ENCODE results near the gene MARCKS. TPM values are rescaled to one million over a fixed set of nuclear protein-coding genes. Genes with fewer than 3 reads are reported as not detected.

The MARCKS gene
- total and polyA plus RNA-seq, 10 of the 15 experiments (the other 5 are each of a cell fraction or from before 2014, with no cell fraction given): 29.0 to 164 (median 74.5) TPM

GRCh38 chr6:113888956-113889630, 31.9 kb downstream of the MARCKS start:
- no peaks in the 10 kb centered on the region for H4K20me1 ChIP-seq (ENCODE audit: control insufficient read depth, insufficient read depth)
- no peaks in the 10 kb centered on the region for H3K9me3 ChIP-seq (replicated peaks; ENCODE audit: control insufficient read depth, insufficient read depth, low read length)
- intact Hi-C loops (cut with micrococcal nuclease; ENCODE audit: unreplicated experiment): no loop called here
- in situ Hi-C loops (cut with MboI): loop anchor here (10.0 kb wide), 2 partner anchors 694 to 1114 kb away; no protein-coding TSS in a partner anchor
- no peaks in the 10 kb centered on the region for H3K27me3 ChIP-seq (replicated peaks in 1 of 2; ENCODE audit: control insufficient read depth in 2 of 2, insufficient read depth in 2 of 2, low read length in 1 of 2)
- CTCF ChIA-PET: interaction anchor here (1.4 to 1.5 kb wide), 3 partner anchors 18 to 583 kb away, joined by 3 to 5 read pairs (median 4); no protein-coding TSS in a partner anchor
- BruUV-seq (replicated peaks): no TSS peak
- 52% methylated on average over 3 of the region's 3 CpGs for WGBS (ENCODE audit: insufficient coverage, insufficient replicate concordance, low lambda C conversion rate, missing lambda C conversion rate)
- DNase-seq (ENCODE audit: low read depth, low spot score) (no peak), ATAC-seq (no peak), FAIRE-seq (no peak)
- SMC1A ChIA-PET (ENCODE audit: uncharacterized antibody, unreplicated experiment): interaction anchor here (0.5 to 4.1 kb wide), 6 partner anchors 9 to 583 kb away, joined by 3 to 14 read pairs (median 4); no protein-coding TSS in a partner anchor
- H3K36me3 ChIP-seq (ENCODE audit: control insufficient read depth in 2 of 2, insufficient read depth in 2 of 2, low read length in 1 of 2): no peaks in the 10 kb centered on the region
- no peaks in the 10 kb centered on the region for H3K4me1 ChIP-seq (ENCODE audit: control insufficient read depth, insufficient read depth, low read length)
- H3K79me2 ChIP-seq (ENCODE audit: control insufficient read depth, insufficient read depth, low read length): no peaks in the 10 kb centered on the region
- POLR2A ChIA-PET: interaction anchor here (0.6 kb wide), 1 partner anchor 665 kb away, joined by 5 read pairs; no protein-coding TSS in a partner anchor
- H3K4me3 ChIP-seq: no peak overlapping the region
- RAD21 ChIA-PET (ENCODE audit: unreplicated experiment): interaction anchor here (1.9 kb wide), 1 partner anchor 10 kb away, joined by 11 read pairs; no protein-coding TSS in a partner anchor
- H3K27ac ChIP-seq (ENCODE audit: control insufficient read depth, insufficient read depth): no peak overlapping the region
- no peak overlapping the region for H2AFZ ChIP-seq (ENCODE audit: control insufficient read depth, low read depth, low read length)
- no peak overlapping the region for H3K4me2 ChIP-seq (ENCODE audit: control insufficient read depth, insufficient read depth)
- no peak overlapping the region for H3K9ac ChIP-seq (ENCODE audit: control insufficient read depth, insufficient read depth, low read length)
- TF ChIP-seq CREM (IDR thresholded peaks at IDR 0.05; ENCODE audit: low read depth) (no peak), SKIL (IDR thresholded peaks at IDR 0.05; ENCODE audit: low read depth, poor library complexity, severe bottlenecking) (no peak), RB1 (IDR thresholded peaks at IDR 0.05; ENCODE audit: borderline replicate concordance) (no peak), KLF5 (IDR thresholded peaks at IDR 0.05; ENCODE audit: partially characterized antibody) (no peak), MEF2B (IDR thresholded peaks at IDR 0.05; ENCODE audit: partially characterized antibody, poor library complexity, severe bottlenecking) (no peak), CREB1 (IDR thresholded peaks at IDR 0.05; ENCODE audit: low read depth) (no peak), EZH2 (IDR thresholded peaks at IDR 0.05; ENCODE audit: borderline replicate concordance, control insufficient read depth, low read depth, low read length) (no peak), IKZF1 (conservative IDR thresholded peaks at IDR 0.05) (no peak), TBL1XR1 (IDR thresholded peaks at IDR 0.05; ENCODE audit: low read depth, low read length) (no peak), ZNF687 (IDR thresholded peaks at IDR 0.05) (no peak)
- TF ChIP-seq, protein P1, sequence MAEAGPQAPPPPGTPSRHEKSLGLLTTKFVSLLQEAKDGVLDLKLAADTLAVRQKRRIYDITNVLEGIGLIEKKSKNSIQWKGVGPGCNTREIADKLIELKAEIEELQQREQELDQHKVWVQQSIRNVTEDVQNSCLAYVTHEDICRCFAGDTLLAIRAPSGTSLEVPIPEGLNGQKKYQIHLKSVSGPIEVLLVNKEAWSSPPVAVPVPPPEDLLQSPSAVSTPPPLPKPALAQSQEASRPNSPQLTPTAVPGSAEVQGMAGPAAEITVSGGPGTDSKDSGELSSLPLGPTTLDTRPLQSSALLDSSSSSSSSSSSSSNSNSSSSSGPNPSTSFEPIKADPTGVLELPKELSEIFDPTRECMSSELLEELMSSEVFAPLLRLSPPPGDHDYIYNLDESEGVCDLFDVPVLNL (IDR thresholded peaks at IDR 0.05; ENCODE audit: low read depth, low read length): no peak
- TF ChIP-seq, protein P2, sequence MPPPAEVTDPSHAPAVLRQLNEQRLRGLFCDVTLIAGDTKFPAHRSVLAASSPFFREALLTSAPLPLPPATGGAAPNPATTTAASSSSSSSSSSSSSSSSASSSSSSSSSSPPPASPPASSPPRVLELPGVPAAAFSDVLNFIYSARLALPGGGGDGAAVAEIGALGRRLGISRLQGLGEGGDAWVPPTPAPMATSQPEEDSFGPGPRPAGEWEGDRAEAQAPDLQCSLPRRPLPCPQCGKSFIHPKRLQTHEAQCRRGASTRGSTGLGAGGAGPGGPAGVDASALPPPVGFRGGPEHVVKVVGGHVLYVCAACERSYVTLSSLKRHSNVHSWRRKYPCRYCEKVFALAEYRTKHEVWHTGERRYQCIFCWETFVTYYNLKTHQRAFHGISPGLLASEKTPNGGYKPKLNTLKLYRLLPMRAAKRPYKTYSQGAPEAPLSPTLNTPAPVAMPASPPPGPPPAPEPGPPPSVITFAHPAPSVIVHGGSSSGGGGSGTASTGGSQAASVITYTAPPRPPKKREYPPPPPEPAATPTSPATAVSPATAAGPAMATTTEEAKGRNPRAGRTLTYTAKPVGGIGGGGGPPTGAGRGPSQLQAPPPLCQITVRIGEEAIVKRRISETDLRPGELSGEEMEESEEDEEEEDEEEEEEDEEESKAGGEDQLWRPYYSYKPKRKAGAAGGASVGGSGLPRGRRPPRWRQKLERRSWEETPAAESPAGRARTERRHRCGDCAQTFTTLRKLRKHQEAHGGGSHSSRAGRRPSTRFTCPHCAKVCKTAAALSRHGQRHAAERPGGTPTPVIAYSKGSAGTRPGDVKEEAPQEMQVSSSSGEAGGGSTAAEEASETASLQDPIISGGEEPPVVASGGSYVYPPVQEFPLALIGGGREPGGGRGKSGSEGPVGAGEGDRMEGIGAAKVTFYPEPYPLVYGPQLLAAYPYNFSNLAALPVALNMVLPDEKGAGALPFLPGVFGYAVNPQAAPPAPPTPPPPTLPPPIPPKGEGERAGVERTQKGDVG (CRISPR knock-in tag; IDR thresholded peaks at IDR 0.05): no peak
